ENCODE data around the gene PRKCA.
"Not testable (repeated sequence)": the region's sequence is repeated elsewhere in the genome, so short reads cannot be mapped to it uniquely, and the experiment has no call there.

The PRKCA gene

GRCh38 chr17:66593116-66593515, 290.7 kb downstream of the PRKCA start:
- DNase-seq: no peak

DNA sequence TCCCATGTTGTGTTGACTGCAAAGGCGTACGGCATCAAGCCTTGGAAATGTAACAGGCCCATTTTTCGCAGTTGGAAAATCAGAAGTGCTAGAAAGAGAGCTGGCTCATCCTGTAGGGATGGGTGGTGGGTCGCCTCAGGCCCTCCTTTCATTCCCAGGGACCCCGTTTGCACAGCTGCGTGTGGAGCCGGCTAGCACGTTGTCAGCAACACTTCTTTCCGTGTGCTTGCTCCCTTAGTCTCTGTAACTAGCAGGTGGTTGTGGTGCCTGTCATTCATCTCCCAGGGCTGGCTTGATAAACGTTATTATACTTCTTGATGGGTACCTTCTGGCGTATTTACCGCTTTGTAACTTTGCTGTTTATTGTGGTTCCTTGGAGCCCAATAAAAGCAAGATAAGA, 293.5 kb downstream of the PRKCA start:
- DNase-seq: no peak

DNA sequence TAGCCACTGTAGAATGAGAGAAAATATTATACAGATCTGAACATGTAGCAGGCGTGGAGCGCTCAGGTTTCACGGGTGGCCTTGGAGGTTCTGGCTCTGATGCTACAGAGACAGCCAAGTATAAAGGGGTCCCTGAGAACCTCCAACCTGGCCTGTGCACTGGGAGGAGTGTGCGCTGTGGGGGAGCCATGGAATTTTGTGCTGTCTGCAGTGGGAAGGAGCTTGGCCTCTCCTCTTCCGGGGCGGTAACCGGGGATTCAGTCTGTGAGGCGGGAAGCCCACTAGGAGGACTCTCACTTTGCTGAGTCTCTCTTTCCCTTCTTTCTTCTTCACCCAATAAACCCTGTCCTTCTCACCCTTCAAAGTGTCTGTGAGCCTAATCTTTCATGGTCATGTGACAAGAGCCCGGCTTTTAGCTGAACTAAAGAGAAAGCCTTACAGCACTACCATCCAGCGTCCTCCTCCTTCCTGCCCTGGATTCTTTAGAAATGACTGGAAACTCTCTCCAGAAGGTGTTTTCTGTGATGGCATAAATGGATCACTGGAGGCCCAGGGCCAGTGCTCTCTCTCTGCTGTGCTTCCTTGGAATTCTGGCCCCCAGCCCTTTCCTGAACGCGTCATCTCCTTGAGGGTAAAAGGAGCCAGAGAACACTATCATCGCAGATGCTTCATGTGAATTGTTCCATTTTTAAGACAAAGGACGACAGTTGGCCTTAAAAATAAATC, 300.4 kb downstream of the PRKCA start:
- DNase-seq: no peak

- DNase-seq: no peak
These were observed 302.0 kb downstream of the PRKCA start for GRCh38 chr17:66604376-66604775.

DNA sequence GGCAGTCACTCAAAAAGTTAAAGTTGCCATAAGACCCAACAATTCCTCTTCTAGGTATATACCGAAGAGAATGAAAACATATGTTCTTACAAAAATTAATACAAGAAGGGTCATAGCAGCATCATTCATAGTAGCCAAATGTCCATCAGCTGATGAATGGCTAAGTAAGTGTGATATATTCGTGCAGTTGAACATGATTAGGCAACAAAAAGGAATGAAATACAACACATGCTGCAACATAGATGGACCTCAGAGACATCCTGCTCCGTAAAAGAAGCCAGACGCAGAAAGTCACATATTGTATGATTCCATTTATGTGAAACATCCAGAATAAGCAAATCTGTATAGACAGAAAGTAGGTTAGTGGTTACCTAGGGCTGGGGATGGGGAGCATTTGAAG, 303.1 kb downstream of the PRKCA start:
- no peak for DNase-seq

GRCh38 chr17:66610361-66611133, 308.1 kb downstream of the PRKCA start:
- no peak for DNase-seq

DNA sequence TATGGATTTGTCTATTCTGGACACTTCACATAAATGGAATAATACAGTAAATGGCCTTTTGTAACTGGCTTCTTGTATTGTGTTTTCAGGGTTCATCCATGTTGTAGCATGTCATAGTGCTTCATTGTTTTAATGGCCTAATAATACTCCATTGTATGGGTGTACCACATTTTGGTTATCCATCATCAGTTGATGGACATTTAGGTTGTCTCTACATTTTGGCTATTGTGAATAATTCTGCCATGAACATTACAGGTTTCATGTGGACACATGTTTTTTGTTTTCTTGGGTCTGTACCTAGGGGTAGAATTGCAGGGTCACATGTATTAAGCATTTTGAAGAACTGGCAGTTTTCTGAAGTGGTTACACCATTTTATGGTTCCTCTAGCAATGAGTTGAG, 309.0 kb downstream of the PRKCA start:
- DNase-seq: no peak

DNA sequence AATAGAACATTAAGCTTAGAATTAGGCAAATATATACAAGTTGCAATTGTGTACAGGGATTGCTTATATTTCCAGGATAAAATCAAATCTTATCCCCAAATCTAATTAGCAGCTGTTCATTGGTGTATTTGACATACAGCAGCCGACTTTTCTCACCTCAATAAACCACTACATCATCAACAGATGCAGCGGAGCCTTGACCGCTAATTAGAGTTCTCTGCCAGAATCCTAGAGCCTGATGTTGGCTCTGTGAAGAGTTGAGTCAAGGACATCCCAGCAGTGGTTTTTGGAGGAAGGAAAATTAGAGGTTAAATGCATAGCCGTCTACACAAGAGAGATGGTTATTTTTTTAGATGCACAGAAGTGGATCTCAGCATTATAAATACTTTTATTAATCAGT, 310.6 kb downstream of the PRKCA start:
- DNase-seq: no peak

DNA sequence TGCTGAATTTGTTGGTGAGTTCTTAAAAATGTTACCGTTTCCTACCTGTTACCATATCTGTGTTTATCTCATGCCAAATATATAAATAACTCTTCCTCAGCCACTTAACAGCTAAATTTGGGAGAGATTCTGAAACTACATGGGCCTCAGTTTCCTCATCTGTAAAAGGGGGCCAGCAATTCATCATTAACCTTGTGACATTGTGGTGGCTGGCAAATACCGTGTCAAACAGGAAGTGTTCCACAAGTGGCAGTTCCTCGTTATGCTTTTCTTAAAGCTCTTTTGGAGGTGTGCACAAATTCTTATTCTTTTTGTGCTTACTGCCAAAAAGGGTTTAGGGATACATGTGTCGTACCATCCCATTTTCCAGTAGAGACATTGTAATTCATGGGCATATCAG, 312.1 kb downstream of the PRKCA start:
- DNase-seq: no peak

GRCh38 chr17:66619206-66619605, 316.8 kb downstream of the PRKCA start:
- no peak for DNase-seq

DNA sequence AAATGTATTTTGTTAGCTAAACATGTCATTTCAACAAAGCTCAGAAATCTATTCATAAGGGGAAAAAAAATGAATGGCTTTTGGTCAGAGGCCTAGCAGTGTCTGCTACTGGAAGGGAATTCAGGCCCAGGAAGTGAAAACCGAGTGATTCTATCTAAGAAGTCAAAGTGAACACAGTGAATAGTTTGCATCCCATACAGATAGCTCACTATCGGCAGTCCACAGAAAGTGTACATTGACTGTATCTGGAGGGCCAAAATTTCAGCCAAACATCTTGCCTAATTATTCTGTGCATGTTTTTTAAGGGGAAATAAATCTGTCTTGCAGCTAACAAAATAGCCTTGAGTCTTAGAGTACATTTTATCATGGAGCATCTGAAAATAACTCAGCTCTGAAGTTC, 318.1 kb downstream of the PRKCA start:
- no peak for DNase-seq

GRCh38 chr17:66624630-66625029, 322.2 kb downstream of the PRKCA start:
- DNase-seq: not testable (repeated sequence)

- peak; percentile 42 for DNase-seq
These were observed 322.9 kb downstream of the PRKCA start for GRCh38 chr17:66625311-66625767.

- DNase-seq: no peak
These were observed 325.6 kb downstream of the PRKCA start for GRCh38 chr17:66627985-66628384.

- no peak for DNase-seq
These were observed 327.3 kb downstream of the PRKCA start for GRCh38 chr17:66629762-66630161.

GRCh38 chr17:66630379-66630778, 328.0 kb downstream of the PRKCA start:
- DNase-seq: no peak

DNA sequence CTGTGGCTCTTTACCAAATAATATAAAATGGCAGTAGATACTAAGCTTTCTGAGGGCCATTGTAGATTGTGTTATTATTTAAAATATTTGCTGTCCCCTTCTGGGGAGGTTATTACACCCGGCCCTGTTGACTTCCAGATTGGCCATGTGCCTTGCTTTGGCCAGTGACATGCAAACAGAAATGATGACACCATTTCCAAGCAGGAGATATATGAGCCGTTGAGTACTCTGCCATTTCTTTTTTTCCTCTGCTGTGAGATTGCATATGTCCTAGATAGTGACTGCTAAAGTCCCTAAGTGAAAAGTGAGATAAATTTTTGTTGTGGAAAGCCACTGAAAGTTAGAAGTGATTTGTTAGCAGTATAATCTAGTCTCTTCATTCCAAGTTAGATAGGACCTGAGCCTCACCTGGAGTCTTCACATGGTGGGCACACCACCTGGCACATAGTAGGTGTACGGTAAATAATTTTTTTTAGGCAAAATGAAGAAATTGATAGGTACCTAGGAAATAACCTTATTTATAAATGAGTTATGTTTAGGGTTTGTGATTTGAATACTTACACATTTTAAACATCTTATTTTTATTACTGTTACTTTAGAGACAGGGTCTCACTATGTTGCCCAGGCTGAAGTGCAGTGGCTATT, 328.5 kb downstream of the PRKCA start:
- no peak for DNase-seq

DNA sequence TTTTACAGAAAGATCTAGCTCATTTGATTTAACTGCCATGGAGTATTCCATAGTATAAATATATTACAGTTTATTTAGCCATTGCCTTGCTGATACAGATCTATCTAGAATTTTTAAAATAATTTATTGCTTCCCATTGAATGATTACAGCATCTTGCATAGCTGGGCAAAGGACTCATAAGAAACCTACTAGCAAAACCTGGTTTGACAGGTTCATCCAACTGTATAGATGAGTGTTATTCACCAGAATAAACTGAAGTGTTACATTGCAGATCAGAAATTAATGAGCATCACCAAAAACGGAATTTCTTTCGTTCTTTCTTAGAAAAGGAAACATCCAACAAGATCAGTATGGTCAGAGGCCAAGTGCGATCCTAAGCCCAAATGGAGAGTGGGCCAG, 330.3 kb downstream of the PRKCA start:
- no peak for DNase-seq

DNA sequence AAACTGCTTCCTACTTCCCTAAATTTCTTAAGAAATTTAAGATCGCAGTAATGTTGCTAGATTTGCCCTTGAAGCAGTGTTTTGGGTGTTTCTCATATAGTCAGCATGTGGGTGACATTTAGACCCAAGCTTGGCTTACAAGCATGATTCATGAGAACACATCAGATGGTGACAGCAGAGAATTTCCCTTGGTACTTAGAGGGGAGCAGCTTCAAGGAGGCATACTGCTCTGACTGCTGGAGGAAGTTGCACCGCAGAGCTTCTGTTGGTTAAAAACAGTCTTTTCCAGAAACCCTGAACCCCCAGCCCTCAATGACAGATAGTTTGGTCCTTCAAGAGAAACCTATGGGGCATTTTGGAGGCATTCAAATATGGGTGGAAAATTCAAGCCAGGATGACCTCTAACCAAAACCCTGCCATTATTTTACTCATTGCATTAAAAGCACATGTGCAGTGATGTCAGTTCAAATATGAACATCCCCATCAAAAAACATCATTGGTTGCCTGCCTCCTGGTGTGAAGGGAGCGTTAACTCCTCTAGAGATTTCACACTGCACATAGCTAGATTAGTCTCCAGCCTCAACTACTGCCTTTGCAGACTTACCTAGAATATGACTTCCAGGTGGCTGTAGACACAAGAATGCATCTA, 331.0 kb downstream of the PRKCA start:
- no peak for DNase-seq

DNA sequence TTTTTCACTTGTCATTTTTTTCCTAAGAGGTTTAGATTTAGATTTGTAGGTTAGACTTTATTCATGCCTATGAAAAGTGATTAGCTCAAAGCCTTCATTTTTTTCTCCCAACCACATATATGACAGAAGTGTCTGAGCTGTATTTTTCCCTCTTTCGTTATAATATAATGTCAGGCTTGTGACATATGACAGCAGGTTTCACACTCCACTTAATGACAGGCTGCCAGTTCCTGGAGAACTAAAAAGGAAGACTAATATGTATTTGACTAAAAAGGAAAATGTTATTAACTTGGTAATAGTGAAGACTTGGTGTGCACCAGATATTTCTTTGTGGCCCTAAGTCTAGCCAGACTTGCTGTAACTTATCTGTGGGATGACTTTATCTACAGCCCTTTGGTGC, 331.8 kb downstream of the PRKCA start:
- no peak for DNase-seq

DNA sequence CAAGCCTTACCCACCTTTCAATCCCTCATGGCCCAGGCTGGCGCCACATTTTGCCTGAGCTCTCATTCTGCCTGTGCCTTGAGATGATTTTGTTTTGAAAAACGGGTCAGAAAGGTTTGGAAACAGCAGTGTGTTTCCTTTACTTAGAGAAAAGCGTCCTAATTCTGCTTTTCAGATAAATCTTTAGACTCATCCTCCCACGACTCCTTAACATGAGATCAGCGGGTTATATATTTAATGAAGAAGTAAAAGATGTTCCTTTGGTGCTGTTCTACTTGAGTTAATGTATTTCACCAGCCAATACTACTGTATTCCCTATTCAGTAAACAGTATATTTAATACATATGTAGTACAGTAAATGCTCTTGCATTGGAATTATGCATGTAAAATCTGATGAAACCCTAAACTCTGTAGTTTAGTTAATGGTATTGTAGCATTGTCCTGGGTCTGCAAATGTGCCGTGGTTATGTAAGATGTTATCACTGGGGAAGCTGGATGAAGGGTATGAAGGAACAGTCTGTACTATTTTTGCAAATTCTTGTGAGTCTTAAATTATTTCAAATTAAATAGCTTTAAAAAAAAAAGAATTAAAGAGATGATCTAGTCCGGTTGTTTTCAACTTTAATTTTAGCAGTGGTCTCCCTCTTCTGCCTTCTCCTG, 333.1 kb downstream of the PRKCA start:
- no peak for DNase-seq

DNA sequence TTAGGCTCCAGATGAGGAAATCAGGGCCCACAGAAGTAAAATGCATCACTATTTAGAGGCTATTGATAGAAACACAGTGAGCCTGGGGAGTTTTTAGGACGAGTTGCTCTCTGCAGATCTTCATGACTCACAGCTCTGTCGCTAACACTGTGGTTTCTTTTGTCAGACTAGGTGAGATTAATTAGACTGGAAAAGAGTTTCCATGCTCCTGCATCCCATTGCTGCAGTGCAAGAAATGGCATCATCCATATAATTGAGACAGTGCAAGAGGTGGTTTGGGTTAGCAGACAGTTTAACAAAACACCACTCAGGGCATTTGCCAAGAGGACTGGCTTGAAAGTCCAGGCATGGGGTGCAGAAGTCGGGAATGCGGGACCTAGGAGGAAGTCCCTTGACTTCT, 333.7 kb downstream of the PRKCA start:
- DNase-seq: no peak

GRCh38 chr17:66637491-66637890, 335.1 kb downstream of the PRKCA start:
- no peak for DNase-seq
